GM23248 (cell line): ENCODE results near the gene MPRIP. TPM values are rescaled to one million over a fixed set of nuclear protein-coding genes. Genes with fewer than 3 reads are reported as not detected.

ENCODE experiments used
- DNase-seq: peaks from one replicate; pipeline ENCODE4 v3.0.0-alpha.2; 2015
- H2AFZ ChIP-seq: fragments of 200-600 bp; sonication (generic); 2 replicates; pipeline ENCODE4 v1.6.1; 2016; ENCODE audit warnings: antibody characterized with exemption
- H3F3A ChIP-seq: fragments of 200-600 bp; sonication (generic); 2 replicates; pipeline ENCODE4 v1.6.1; 2016; ENCODE audit warnings: mild to moderate bottlenecking, antibody characterized with exemption, mixed run types; ENCODE audit not compliant: insufficient read depth
- H3K27ac ChIP-seq: fragments of 200-600 bp; sonication (generic); 2 replicates; pipeline ENCODE4 v1.5.1; 2016; ENCODE audit warnings: mild to moderate bottlenecking
- H3K27me3 ChIP-seq: fragments of 200-600 bp; sonication (generic); replicated peaks from 2 replicates; pipeline ENCODE4 v1.6.1; 2016; ENCODE audit warnings: mild to moderate bottlenecking; ENCODE audit not compliant: insufficient read depth
- H3K36me3 ChIP-seq: fragments of 200-600 bp; sonication (generic); 2 replicates; pipeline ENCODE4 v1.6.1; 2016; ENCODE audit warnings: low read depth, mild to moderate bottlenecking
- H3K4me1 ChIP-seq: fragments of 200-600 bp; sonication (generic); 2 replicates; pipeline ENCODE4 v1.6.1; 2016; ENCODE audit warnings: mild to moderate bottlenecking; ENCODE audit not compliant: insufficient read depth
- H3K4me2 ChIP-seq: fragments of 200-600 bp; sonication (generic); one replicate; pipeline ENCODE4 v1.6.1; 2016; ENCODE audit warnings: mild to moderate bottlenecking; ENCODE audit not compliant: unreplicated experiment
- H3K4me3 ChIP-seq: fragments of 200-600 bp; sonication (generic); 2 replicates; pipeline ENCODE4 v1.5.1; 2016; ENCODE audit warnings: mild to moderate bottlenecking
- H3K79me2 ChIP-seq: fragments of 200-600 bp; sonication (generic); 2 replicates; pipeline ENCODE4 v1.6.1; 2016; ENCODE audit warnings: mild to moderate bottlenecking; ENCODE audit not compliant: insufficient read depth
- H3K9ac ChIP-seq: fragments of 200-600 bp; sonication (generic); 2 replicates; pipeline ENCODE4 v1.6.1; 2016; ENCODE audit warnings: mild to moderate bottlenecking
- H3K9me2 ChIP-seq: fragments of 200-600 bp; sonication (generic); 2 replicates; pipeline ENCODE4 v1.6.1; 2016; ENCODE audit warnings: mixed run types, mild to moderate bottlenecking, moderate library complexity; ENCODE audit not compliant: insufficient read depth
- H3K9me3 ChIP-seq: fragments of 200-600 bp; sonication (generic); one replicate; pipeline ENCODE4 v1.6.1; 2017; ENCODE audit warnings: low read depth
- H4K20me1 ChIP-seq: fragments of 200-600 bp; sonication (generic); 2 replicates; pipeline ENCODE4 v1.6.0; 2016; ENCODE audit not compliant: insufficient read depth
- EZH2 ChIP-seq: fragments of 200-600 bp; sonication (generic); IDR thresholded peaks from 2 replicates; pipeline ENCODE4 v1.6.1; 2018; ENCODE audit warnings: antibody characterized with exemption, mild to moderate bottlenecking; ENCODE audit not compliant: insufficient read depth, poor library complexity, severe bottlenecking
- EZH2phosphoT487 ChIP-seq: fragments of 200-600 bp; sonication (generic); IDR thresholded peaks from 2 replicates; pipeline ENCODE4 v1.6.1; 2018; ENCODE audit warnings: antibody characterized with exemption, moderate library complexity, mild to moderate bottlenecking, low read depth; ENCODE audit not compliant: insufficient read depth
- WGBS, 2 experiments: methylation state at CpG; one replicate each; pipeline ENCODE4 v1.1.6; 2015 to 2017; ENCODE audit warnings: low lambda C conversion rate in 2 of 2, low coverage in 1 of 2; ENCODE audit errors: missing lambda C conversion rate in 2 of 2; 5-methylcytosine and 5-hydroxymethylcytosine counted together
- in situ Hi-C: fragments of 300-500 bp; cut with MboI; formaldehyde crosslinking; loops from 2 replicates; pipeline ENCODE4 v1.15.0; 2020
- polyA plus RNA-seq: library from polyadenylated mRNA; unstranded; fragments of >200 nt; fragmentation: Nextera tagmentation; extraction: Ambion mirVana; gene quantifications from 2 replicates; pipeline ENCODE4 v1.2.1, GENCODE V29; 2016
- total RNA-seq: library from RNA; depleted of rRNA; stranded (reverse); fragments of >200 nt; shearing (Covaris generic); gene quantifications from 2 replicates; pipeline ENCODE4 v1.2.3, GENCODE V29; 2014

The MPRIP gene
- total and polyA plus RNA-seq, 2 experiments from 2014 or later, result 73.5 to 292 TPM

DNA sequence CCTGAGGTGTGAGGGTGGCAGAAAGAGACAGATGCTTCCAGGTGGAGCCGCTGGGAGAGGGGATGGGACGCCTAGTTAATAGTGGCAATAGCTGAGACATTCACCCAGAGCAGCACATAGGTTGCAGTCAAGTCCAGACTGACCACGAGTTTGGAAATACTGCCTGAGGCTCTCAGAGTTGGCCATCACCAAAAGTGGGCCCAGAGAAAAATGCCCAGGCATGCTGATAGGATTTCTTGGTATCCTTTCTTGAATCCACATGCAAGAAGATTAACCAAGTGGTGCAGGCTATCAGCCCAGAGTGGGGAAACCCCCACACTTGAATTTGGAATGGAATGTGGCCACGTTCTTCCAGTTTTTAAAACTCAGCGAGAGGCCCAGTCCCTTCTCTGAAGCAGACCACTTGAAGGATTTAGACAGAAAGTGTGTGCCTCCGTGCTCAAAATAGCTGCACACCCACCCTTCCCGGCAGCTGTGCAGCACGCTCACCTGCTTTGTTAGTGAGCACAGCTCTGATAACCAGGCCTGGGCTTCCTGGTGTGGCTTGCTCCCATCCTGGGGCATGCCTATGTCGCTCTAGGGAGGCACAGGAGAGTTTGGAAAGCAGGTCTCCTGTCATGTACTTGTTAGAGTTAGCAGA is 128.2 kb downstream of the MPRIP start:
- DNase-seq, result peak; percentile 31
- no peaks in the 10 kb centered on the region for H3K27me3 ChIP-seq
- H3K4me3 ChIP-seq, result no peak overlapping the region
- no peak overlapping the region for H3K27ac ChIP-seq
- H4K20me1 ChIP-seq, result no peaks in the 10 kb centered on the region
- H3K4me1 ChIP-seq, result no peaks in the 10 kb centered on the region
- in situ Hi-C loops, result no loop called here
- no peaks in the 10 kb centered on the region for H3K9me3 ChIP-seq
- H3K79me2 ChIP-seq, result peaks cover 27% of the 10 kb centered on the region
- H3K9ac ChIP-seq, result no peak overlapping the region
- WGBS, 2 experiments, result 90% methylated on average over 9 of the region's 9 CpGs
- H2AFZ ChIP-seq, result no peak overlapping the region
- TF ChIP-seq EZH2phosphoT487, result no peak
- no peak for TF ChIP-seq EZH2
- H3K4me2 ChIP-seq, result no peak overlapping the region
- H3K36me3 ChIP-seq, result peaks cover 42% of the 10 kb centered on the region
- H3K9me2 ChIP-seq, result no peaks in the 10 kb centered on the region
- no peaks in the 10 kb centered on the region for H3F3A ChIP-seq

- in situ Hi-C loops, result no loop called here
- DNase-seq, result no peak
- TF ChIP-seq EZH2 (no peak), EZH2phosphoT487 (no peak)
- H3K79me2 ChIP-seq, result peaks cover 27% of the 10 kb centered on the region
- H3K9me2 ChIP-seq, result no peaks in the 10 kb centered on the region
- H3K27ac ChIP-seq, result no peak overlapping the region
- WGBS, 2 experiments, result 97 to 98% methylated on average over 7 of the region's 7 CpGs
- H3K4me1 ChIP-seq, result no peaks in the 10 kb centered on the region
- H3K4me2 ChIP-seq, result no peak overlapping the region
- H4K20me1 ChIP-seq, result no peaks in the 10 kb centered on the region
- H3K9ac ChIP-seq, result no peak overlapping the region
- H3F3A ChIP-seq, result no peaks in the 10 kb centered on the region
- H2AFZ ChIP-seq, result no peak overlapping the region
- no peak overlapping the region for H3K4me3 ChIP-seq
- no peaks in the 10 kb centered on the region for H3K27me3 ChIP-seq
- H3K36me3 ChIP-seq, result peaks cover 42% of the 10 kb centered on the region
- no peaks in the 10 kb centered on the region for H3K9me3 ChIP-seq
Measured at GRCh38 chr17:17171186-17171585, 128.9 kb downstream of the MPRIP start.

DNA sequence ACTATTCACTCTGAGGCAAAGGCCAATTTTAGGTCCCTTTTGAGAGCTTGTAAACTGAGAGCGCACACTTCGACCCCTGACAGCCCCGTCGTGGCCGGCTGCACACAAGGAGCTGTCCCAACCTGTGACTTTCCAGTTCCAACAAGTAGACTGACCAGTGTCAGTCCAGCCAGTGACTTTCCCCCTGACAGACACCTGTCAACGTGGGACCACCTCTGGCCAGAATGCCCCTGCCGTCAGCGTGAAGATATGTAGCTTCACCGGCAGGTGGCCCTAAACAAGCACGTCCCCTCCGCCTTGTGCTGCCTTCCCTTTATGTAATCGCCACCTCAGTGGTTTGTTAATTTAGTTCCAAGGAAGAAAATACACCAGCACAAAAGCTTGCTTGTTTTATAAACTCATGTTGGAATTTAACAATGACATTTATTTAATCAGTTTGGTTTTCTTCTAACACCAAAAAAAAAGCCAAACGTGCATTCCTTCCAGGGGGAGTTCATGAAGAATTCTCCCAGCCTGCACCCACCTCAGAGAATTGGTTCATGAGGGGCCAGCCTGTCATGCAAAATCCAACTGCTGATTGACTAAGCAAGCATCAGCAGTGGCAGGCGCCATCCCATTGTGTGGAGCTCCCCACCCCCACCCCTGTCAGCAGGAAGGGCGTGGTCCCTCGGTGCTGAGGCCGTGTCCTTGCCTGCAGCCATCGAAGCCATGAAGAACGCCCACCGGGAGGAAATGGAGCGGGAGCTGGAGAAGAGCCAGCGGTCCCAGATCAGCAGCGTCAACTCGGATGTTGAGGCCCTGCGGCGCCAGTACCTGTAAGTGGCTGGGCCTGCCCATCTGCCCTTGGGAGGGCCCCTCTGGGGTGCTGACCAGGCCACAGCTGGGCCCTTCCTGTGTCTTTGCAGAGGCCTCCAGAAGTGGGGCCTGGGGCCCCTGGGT is 130.0 kb downstream of the MPRIP start:
- in situ Hi-C loops, result no loop called here
- no peak overlapping the region for H2AFZ ChIP-seq
- H3F3A ChIP-seq, result no peaks in the 10 kb centered on the region
- WGBS, 2 experiments, result 82% methylated on average over 25 to 26 of the region's 26 CpGs
- H3K4me3 ChIP-seq, result no peak overlapping the region
- H3K79me2 ChIP-seq, result peaks cover 27% of the 10 kb centered on the region
- no peaks in the 10 kb centered on the region for H3K9me3 ChIP-seq
- TF ChIP-seq EZH2phosphoT487 (no peak), EZH2 (no peak)
- H3K9ac ChIP-seq, result no peak overlapping the region
- no peak overlapping the region for H3K4me2 ChIP-seq
- H3K4me1 ChIP-seq, result no peaks in the 10 kb centered on the region
- peaks cover 49% of the 10 kb centered on the region for H3K36me3 ChIP-seq
- H4K20me1 ChIP-seq, result no peaks in the 10 kb centered on the region
- no peaks in the 10 kb centered on the region for H3K27me3 ChIP-seq
- no peak for DNase-seq
- no peaks in the 10 kb centered on the region for H3K9me2 ChIP-seq
- H3K27ac ChIP-seq, result no peak overlapping the region

GRCh38 chr17:17172990-17173389 is 130.7 kb downstream of the MPRIP start:
- peaks cover 24% of the 10 kb centered on the region for H3K79me2 ChIP-seq
- no peak for DNase-seq
- no peaks in the 10 kb centered on the region for H4K20me1 ChIP-seq
- no peak overlapping the region for H2AFZ ChIP-seq
- H3K4me3 ChIP-seq, result no peak overlapping the region
- in situ Hi-C loops, result no loop called here
- TF ChIP-seq EZH2 (no peak), EZH2phosphoT487 (no peak)
- H3K9me3 ChIP-seq, result no peaks in the 10 kb centered on the region
- no peak overlapping the region for H3K27ac ChIP-seq
- no peaks in the 10 kb centered on the region for H3F3A ChIP-seq
- H3K4me2 ChIP-seq, result no peak overlapping the region
- H3K9ac ChIP-seq, result no peak overlapping the region
- no peaks in the 10 kb centered on the region for H3K9me2 ChIP-seq
- no peaks in the 10 kb centered on the region for H3K4me1 ChIP-seq
- H3K36me3 ChIP-seq, result peaks cover 56% of the 10 kb centered on the region
- no peaks in the 10 kb centered on the region for H3K27me3 ChIP-seq
- 93 to 97% methylated on average over 9 of the region's 9 CpGs for WGBS, 2 experiments
